Panc1 (cell line): ENCODE measurements around the gene SH2D2A.

Source experiments
- CTCF ChIP-seq: fragments of 450-650 bp; IDR thresholded peaks from 2 replicates; pipeline ENCODE4 v1.5.1; 2017; ENCODE audit warnings: mild to moderate bottlenecking
- POLR2AphosphoS5 ChIP-seq: IDR thresholded peaks from 2 replicates; pipeline ENCODE4 v1.6.1; 2012; ENCODE audit warnings: mild to moderate bottlenecking, low read depth, low read length, moderate library complexity
- REST ChIP-seq, 2 experiments: IDR thresholded peaks; 2 replicates each; pipeline ENCODE4 v1.6.1; 2011 to 2012; ENCODE audit warnings: low read depth in 2 of 2, control low read depth in 1 of 2, low read length in 1 of 2, mild to moderate bottlenecking in 1 of 2, moderate library complexity in 1 of 2; ENCODE audit not compliant: insufficient read depth in 1 of 2
- TCF7L2 ChIP-seq: IDR thresholded peaks from 2 replicates; pipeline ENCODE4 v1.6.1; 2011; ENCODE audit warnings: mild to moderate bottlenecking, low read depth, low read length, inconsistent platforms

- TF ChIP-seq CTCF: no peak
- no peak for TF ChIP-seq POLR2AphosphoS5
- no peak for TF ChIP-seq REST (IDR thresholded peaks at IDR 0.05; ENCODE audit: insufficient read depth in 1 of 2, low read depth in 2 of 2, low read length in 1 of 2)
- no peak for TF ChIP-seq TCF7L2
Measured at GRCh38 chr1:156816561-156817328, at the start of gene SH2D2A.
